ENCODE data around the gene PPP2R5C.

PPP2R5C gene

DNA sequence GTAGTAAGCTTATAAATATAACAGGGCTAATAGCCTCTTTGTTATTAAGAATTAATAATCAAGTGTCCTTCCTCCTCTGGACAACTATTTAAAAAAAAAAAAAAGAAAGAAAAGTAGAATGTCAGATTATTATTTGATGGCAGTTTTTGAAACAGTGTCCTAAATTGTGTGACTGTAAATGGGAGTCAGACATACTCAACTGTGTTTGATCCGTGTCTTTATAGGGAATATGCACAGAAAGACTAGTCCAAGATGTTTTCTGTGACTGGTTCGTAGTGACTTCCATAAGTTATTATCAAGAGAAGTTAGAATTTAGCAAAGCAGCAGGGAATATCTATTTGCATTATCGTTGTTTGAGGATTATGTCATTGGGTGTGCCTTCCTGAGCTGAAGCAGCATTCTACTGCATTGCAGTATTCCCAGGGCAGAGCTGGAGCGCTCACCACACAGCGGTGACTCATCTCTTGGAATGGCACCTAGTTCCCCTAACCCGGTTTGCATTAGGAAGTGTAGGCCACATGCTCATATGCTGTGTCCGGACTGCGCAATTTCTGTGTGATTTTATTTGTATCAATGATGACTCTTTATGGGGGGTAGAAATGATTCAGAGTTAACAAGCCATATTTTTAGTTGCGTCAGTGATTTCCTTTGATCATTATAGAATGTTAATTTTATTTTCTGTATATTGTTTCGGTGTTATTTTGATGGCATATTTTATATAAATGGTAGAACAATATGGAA is 210.8 kb downstream of the PPP2R5C start:
- FAIRE-seq, result no peak
- no peak for DNase-seq (ENCODE audit: extremely low spot score, insufficient read length, low read depth)

DNA sequence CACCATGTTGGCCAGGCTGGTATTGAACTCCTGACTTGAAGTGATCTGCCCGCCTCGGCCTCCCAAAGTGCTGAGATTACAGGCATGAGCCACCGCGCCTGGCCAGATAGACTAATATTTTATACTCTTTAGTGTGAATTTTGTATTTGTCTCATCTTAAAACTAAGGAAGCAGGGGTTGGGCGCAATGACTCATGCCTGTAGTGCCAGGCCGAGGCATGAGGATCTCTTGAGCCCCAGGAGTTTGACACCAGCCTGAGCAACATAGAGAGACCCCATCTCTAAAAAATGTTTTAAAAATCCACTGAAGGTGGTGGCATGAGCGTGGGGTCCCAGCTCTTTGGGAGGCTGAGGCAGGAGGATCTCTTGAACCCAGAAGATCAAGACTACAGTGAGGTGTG is 211.8 kb downstream of the PPP2R5C start:
- FAIRE-seq (no peak), DNase-seq (ENCODE audit: extremely low spot score, insufficient read length, low read depth) (no peak)

GRCh38 chr14:101975231-101975630 is 213.7 kb downstream of the PPP2R5C start:
- FAIRE-seq, result no peak
- no peak for DNase-seq (ENCODE audit: extremely low spot score, insufficient read length, low read depth)
